T-helper 1 cell treated with Interleukin-12 subunit alpha and Interleukin-12 subunit beta and Interleukin-4 antibody, amounts not matched to agents 30 μg/mL and 1 μg/mL, for 36 hours (primary cell): ENCODE data around the gene NEB.
"Not testable (repeated sequence)": the region's sequence is repeated elsewhere in the genome, so short reads cannot be mapped to it uniquely, and the experiment has no call there.

ENCODE experiments used
- H3K27ac Mint-ChIP-seq: one replicate; pipeline ENCODE4 v1.8.0; 2021; ENCODE audit warnings: mild to moderate bottlenecking, mixed read lengths
- H3K27me3 Mint-ChIP-seq: one replicate; pipeline ENCODE4 v1.8.0; 2021; ENCODE audit warnings: low read depth, mixed read lengths
- H3K36me3 Mint-ChIP-seq: one replicate; pipeline ENCODE4 v1.8.0; 2021; ENCODE audit warnings: low read depth, mixed read lengths
- H3K4me1 Mint-ChIP-seq: one replicate; pipeline ENCODE4 v1.8.0; 2021; ENCODE audit warnings: low read depth, mixed read lengths
- H3K4me3 Mint-ChIP-seq: one replicate; pipeline ENCODE4 v1.8.0; 2021; ENCODE audit warnings: mild to moderate bottlenecking, moderate library complexity, mixed read lengths
- H3K9me3 Mint-ChIP-seq: one replicate; pipeline ENCODE4 v1.8.0; 2021; ENCODE audit warnings: mixed read lengths

NEB gene

GRCh38 chr2:151766437-151767153 is 32.3 kb upstream of the NEB start:
- Mint-ChIP-seq H3K27me3 (no peaks in the 10 kb centered on the region), H3K27ac (no peak overlapping the region), H3K4me1 (peaks cover 9% of the 10 kb centered on the region), H3K4me3 (no peak overlapping the region), H3K36me3 (no peaks in the 10 kb centered on the region), H3K9me3 (no peaks in the 10 kb centered on the region)

GRCh38 chr2:151765760-151766410 is 31.6 kb upstream of the NEB start:
- no peaks in the 10 kb centered on the region for H3K9me3 Mint-ChIP-seq
- H3K36me3 Mint-ChIP-seq: no peaks in the 10 kb centered on the region
- H3K4me3 Mint-ChIP-seq: no peak overlapping the region
- no peaks in the 10 kb centered on the region for H3K27me3 Mint-ChIP-seq
- peaks cover 9% of the 10 kb centered on the region for H3K4me1 Mint-ChIP-seq
- no peak overlapping the region for H3K27ac Mint-ChIP-seq

GRCh38 chr2:151762694-151763093 is 28.4 kb upstream of the NEB start:
- Mint-ChIP-seq H3K27ac (no peak overlapping the region), H3K4me1 (peaks cover 9% of the 10 kb centered on the region), H3K9me3 (no peaks in the 10 kb centered on the region), H3K27me3 (no peaks in the 10 kb centered on the region), H3K36me3 (no peaks in the 10 kb centered on the region), H3K4me3 (no peak overlapping the region)

GRCh38 chr2:151761687-151762086 is 27.4 kb upstream of the NEB start:
- H3K27me3 Mint-ChIP-seq: no peaks in the 10 kb centered on the region
- H3K4me1 Mint-ChIP-seq: peaks cover 7% of the 10 kb centered on the region
- no peaks in the 10 kb centered on the region for H3K36me3 Mint-ChIP-seq
- no peak overlapping the region for H3K4me3 Mint-ChIP-seq
- no peaks in the 10 kb centered on the region for H3K9me3 Mint-ChIP-seq
- no peak overlapping the region for H3K27ac Mint-ChIP-seq

- Mint-ChIP-seq H3K27ac (no peak overlapping the region), H3K9me3 (no peaks in the 10 kb centered on the region), H3K4me3 (no peak overlapping the region), H3K4me1 (peaks cover 5% of the 10 kb centered on the region), H3K36me3 (no peaks in the 10 kb centered on the region), H3K27me3 (no peaks in the 10 kb centered on the region)
These were observed 26.9 kb upstream of the NEB start for GRCh38 chr2:151761193-151761592.

- H3K27me3 Mint-ChIP-seq: no peaks in the 10 kb centered on the region
These were observed 25.9 kb upstream of the NEB start for GRCh38 chr2:151760139-151760650.

GRCh38 chr2:151758744-151759143 is 24.5 kb upstream of the NEB start:
- H3K27me3 Mint-ChIP-seq: no peaks in the 10 kb centered on the region
- no peaks in the 10 kb centered on the region for H3K36me3 Mint-ChIP-seq
- H3K27ac Mint-ChIP-seq: no peak overlapping the region
- H3K9me3 Mint-ChIP-seq: no peaks in the 10 kb centered on the region
- H3K4me3 Mint-ChIP-seq: no peak overlapping the region
- no peaks in the 10 kb centered on the region for H3K4me1 Mint-ChIP-seq

More at GRCh38 chr2:151760139-151760650, 25.9 kb upstream of the NEB start:
- H3K9me3 Mint-ChIP-seq: no peaks in the 10 kb centered on the region
- H3K27ac Mint-ChIP-seq: no peak overlapping the region
- no peaks in the 10 kb centered on the region for H3K36me3 Mint-ChIP-seq
- no peak overlapping the region for H3K4me3 Mint-ChIP-seq
- peaks cover 1% of the 10 kb centered on the region for H3K4me1 Mint-ChIP-seq

- Mint-ChIP-seq H3K9me3 (no peaks in the 10 kb centered on the region), H3K27ac (no peak overlapping the region), H3K4me1 (no peaks in the 10 kb centered on the region), H3K27me3 (no peaks in the 10 kb centered on the region), H3K4me3 (no peak overlapping the region), H3K36me3 (no peaks in the 10 kb centered on the region)
These were observed 23.6 kb upstream of the NEB start for GRCh38 chr2:151757861-151758260.

GRCh38 chr2:151756820-151757219 is 22.5 kb upstream of the NEB start:
- Mint-ChIP-seq H3K27ac (no peak overlapping the region), H3K4me3 (no peak overlapping the region), H3K27me3 (no peaks in the 10 kb centered on the region), H3K4me1 (no peaks in the 10 kb centered on the region), H3K36me3 (no peaks in the 10 kb centered on the region), H3K9me3 (no peaks in the 10 kb centered on the region)

GRCh38 chr2:151754253-151754897 is 20.1 kb upstream of the NEB start:
- Mint-ChIP-seq H3K4me1 (no peaks in the 10 kb centered on the region), H3K9me3 (no peaks in the 10 kb centered on the region), H3K27ac (no peak overlapping the region), H3K36me3 (no peaks in the 10 kb centered on the region), H3K27me3 (no peaks in the 10 kb centered on the region), H3K4me3 (no peak overlapping the region)

GRCh38 chr2:151753540-151753939 is 19.3 kb upstream of the NEB start:
- H3K27me3 Mint-ChIP-seq: no peaks in the 10 kb centered on the region
- H3K36me3 Mint-ChIP-seq: no peaks in the 10 kb centered on the region
- H3K4me3 Mint-ChIP-seq: no peak overlapping the region
- no peak overlapping the region for H3K27ac Mint-ChIP-seq
- no peaks in the 10 kb centered on the region for H3K9me3 Mint-ChIP-seq
- H3K4me1 Mint-ChIP-seq: no peaks in the 10 kb centered on the region

GRCh38 chr2:151745261-151745660 is 11.0 kb upstream of the NEB start:
- H3K4me1 Mint-ChIP-seq, H3K9me3 Mint-ChIP-seq, H3K36me3 Mint-ChIP-seq, H3K4me3 Mint-ChIP-seq, H3K27ac Mint-ChIP-seq, H3K27me3 Mint-ChIP-seq: not testable (repeated sequence)

GRCh38 chr2:151730262-151730975 is 3.9 kb downstream of the NEB start:
- Mint-ChIP-seq H3K27ac (no peak overlapping the region), H3K27me3 (peaks cover 5% of the 10 kb centered on the region), H3K36me3 (no peaks in the 10 kb centered on the region)

GRCh38 chr2:151729837-151730236 is 4.4 kb downstream of the NEB start:
- H3K27ac Mint-ChIP-seq: no peak overlapping the region
- no peaks in the 10 kb centered on the region for H3K4me1 Mint-ChIP-seq
- no peaks in the 10 kb centered on the region for H3K36me3 Mint-ChIP-seq
- no peaks in the 10 kb centered on the region for H3K9me3 Mint-ChIP-seq
- peaks cover 5% of the 10 kb centered on the region for H3K27me3 Mint-ChIP-seq
- no peak overlapping the region for H3K4me3 Mint-ChIP-seq

More at GRCh38 chr2:151730262-151730975, 3.9 kb downstream of the NEB start:
- no peaks in the 10 kb centered on the region for H3K9me3 Mint-ChIP-seq
- no peaks in the 10 kb centered on the region for H3K4me1 Mint-ChIP-seq
- no peak overlapping the region for H3K4me3 Mint-ChIP-seq
